PC-3 (cell line): ENCODE measurements around the gene PRR12.

ENCODE experiments used
- CTCF ChIP-seq: fragments of 300-600 bp; sonication (generic); conservative IDR thresholded peaks from 2 replicates; pipeline ENCODE4 v1.5.1; 2017; ENCODE audit warnings: antibody characterized with exemption, low read depth, mild to moderate bottlenecking, low read length
- EZH2phosphoT487 ChIP-seq: fragments of 300-600 bp; sonication (generic); IDR thresholded peaks from 2 replicates; pipeline ENCODE4 v1.6.1; 2018; ENCODE audit warnings: mild to moderate bottlenecking, antibody characterized with exemption, low read length, borderline replicate concordance

- TF ChIP-seq CTCF = no peak
- no peak for TF ChIP-seq EZH2phosphoT487
Measured at GRCh38 chr19:49549045-49549444, 41.9 kb upstream of the PRR12 start.
